Fibroblast of mammary gland (primary cell): Measurements from ENCODE around the gene TMEM233.
"Not testable (repeated sequence)": the region's sequence is repeated elsewhere in the genome, so short reads cannot be mapped to it uniquely, and the experiment has no call there.

ENCODE experiments used
- DNase-seq: peaks from one replicate; pipeline ENCODE4 v3.0.0-alpha.2; 2010; ENCODE audit warnings: low read depth
- H3K4me3 ChIP-seq: 2 replicates; pipeline ENCODE4 v1.5.1; 2011; ENCODE audit warnings: low read depth, mild to moderate bottlenecking, low read length, moderate library complexity; ENCODE audit not compliant: control insufficient read depth
- TF ChIP-seq, protein P1 (sequence below): conservative IDR thresholded peaks from 2 replicates; pipeline ENCODE4 v1.5.1; 2011; ENCODE audit warnings: low read depth, low read length, inconsistent platforms; ENCODE audit not compliant: control insufficient read depth, insufficient read depth

The TMEM233 gene

DNA sequence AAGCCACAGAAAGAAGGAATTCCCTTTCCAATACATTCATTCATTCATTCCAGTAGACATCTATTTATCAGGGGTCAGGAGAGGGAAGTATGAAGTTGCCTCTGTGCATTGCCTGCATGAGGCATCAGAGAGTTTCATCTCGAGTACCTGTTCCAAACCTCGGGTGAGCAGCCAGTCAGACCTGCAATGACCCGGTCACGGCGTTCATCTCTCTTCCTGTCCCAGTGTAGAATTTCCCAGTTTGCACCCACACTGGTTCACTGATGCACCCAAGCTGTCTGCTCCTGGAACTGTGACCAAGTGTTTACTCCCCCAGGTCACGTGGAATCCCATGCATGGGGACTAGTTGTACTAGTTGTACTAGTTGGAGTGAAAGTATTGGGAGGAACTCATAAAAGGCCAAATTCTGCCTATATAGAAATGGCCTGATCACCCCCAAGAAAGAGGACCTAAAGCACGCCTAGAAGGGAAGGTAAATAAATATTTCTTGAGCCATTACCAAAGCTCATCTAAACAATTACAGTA lies 52.0 kb downstream of the TMEM233 start:
- TF ChIP-seq, protein P1, sequence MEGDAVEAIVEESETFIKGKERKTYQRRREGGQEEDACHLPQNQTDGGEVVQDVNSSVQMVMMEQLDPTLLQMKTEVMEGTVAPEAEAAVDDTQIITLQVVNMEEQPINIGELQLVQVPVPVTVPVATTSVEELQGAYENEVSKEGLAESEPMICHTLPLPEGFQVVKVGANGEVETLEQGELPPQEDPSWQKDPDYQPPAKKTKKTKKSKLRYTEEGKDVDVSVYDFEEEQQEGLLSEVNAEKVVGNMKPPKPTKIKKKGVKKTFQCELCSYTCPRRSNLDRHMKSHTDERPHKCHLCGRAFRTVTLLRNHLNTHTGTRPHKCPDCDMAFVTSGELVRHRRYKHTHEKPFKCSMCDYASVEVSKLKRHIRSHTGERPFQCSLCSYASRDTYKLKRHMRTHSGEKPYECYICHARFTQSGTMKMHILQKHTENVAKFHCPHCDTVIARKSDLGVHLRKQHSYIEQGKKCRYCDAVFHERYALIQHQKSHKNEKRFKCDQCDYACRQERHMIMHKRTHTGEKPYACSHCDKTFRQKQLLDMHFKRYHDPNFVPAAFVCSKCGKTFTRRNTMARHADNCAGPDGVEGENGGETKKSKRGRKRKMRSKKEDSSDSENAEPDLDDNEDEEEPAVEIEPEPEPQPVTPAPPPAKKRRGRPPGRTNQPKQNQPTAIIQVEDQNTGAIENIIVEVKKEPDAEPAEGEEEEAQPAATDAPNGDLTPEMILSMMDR: no peak
- H3K4me3 ChIP-seq: no peak overlapping the region
- no peak for DNase-seq

DNA sequence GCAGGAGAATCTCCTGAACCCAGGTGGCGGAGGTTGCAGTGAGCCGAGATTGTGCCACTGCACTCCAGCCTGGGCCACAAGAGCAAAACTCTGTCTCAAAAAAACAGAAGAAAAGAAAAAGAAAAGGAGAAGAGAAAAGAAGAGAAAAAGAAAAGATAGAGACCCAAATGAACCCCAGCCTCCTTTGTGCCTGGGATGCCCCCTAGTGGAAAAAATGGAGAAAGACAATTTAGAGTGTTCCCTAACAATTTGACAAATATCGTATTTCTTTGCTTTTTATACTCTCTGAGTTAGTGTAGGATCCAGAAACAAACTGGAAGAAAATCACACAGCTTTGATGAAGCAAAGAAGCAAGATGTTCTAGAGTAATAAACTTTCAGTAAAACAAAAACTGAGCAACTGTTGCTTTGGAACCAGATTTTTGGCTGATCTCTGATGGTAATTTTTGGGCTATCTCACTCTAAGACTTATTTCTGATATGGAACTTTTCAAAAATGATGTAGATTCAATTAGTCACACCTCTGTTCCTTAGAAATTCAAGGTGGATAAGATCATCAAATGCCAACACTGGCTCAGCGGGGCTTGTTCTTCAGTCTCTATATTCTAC lies 55.7 kb downstream of the TMEM233 start:
- no peak for DNase-seq
- H3K4me3 ChIP-seq: no peak overlapping the region
- TF ChIP-seq, protein P1: peak; percentile 74

DNA sequence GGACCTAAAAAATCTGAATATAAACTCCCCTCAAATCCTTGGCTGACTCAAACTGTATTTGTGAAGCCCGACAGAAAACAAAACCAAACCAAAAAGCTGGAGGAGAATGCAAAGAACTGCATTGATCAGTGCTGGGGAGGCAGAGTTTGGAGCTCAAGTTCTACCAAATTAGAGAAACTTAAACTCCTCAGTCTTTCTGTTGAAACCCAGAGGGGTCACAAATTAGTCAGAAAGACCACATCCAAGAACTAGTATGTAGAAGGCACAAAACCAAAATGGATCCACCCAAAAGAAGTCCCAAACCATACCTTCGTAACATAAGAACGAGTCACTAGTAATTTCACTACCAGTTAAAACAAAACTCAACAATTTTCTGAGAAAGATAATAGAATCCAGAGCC lies 59.1 kb downstream of the TMEM233 start:
- TF ChIP-seq, protein P1: no peak
- no peak for DNase-seq
- no peak overlapping the region for H3K4me3 ChIP-seq

DNA sequence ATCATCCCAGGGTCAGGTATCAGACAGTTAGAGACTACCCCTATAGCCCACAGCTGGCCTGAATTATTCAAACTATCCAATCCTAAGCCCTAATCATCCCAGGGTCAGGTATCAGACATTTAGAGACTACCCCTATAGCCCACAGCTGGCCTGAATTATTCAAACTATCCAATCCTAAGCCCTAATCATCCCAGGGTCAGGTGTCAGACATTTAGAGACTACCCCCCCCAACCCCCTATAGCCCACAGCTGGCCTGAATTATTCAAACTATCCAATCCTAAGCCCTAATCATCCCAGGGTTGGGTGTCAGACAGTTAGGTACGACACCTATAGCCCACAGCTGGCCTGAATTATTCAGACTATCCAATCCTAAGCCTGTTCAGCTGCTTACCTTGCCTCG lies 63.4 kb downstream of the TMEM233 start:
- not testable (repeated sequence) for H3K4me3 ChIP-seq, DNase-seq

DNA sequence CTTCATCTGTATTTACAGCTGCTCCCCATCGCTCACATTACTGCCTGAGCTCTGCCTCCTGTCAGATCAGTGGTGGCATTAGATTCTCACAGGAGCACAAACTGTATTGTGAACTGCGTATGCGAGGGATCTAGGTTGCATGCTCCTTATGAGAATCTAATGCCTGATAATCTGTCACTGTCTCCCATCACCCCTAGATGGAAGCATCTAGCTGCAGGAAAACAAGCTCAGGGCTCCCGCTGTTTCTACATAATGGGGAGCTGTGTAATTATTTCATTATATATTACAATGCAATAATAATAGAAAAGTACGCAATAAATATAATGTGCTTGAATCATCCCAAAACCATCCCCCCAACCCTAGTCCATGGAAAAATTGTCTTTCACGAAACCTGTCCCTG lies 64.6 kb downstream of the TMEM233 start:
- H3K4me3 ChIP-seq, DNase-seq: not testable (repeated sequence)

DNA sequence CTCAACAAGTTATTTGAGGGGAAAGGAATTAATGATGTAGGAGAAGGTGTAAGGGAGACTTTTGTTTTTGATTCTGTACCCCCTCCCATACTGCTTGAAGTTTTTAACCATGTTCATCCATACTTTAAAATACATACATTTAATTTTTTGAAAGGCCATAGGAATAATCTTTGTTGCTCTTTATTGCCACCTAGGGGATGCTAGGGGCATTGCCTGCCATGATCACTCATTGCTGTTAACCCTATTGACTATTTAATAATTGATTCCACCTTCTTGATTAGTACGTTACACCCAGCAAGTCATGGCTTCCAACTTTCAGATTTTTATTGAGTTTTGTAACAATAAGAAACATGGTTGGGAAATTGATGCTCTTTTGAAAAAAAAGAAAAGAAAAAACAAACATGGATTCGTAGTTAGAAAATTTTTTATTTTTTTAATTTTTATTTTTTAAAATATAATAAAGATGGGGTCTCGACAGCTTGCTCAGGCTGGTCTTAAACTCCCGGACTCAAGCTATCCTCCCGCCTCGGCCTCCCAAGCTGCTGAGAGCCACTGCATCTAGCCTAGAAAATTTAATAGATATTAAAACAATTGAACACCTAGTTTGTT lies 65.8 kb downstream of the TMEM233 start:
- TF ChIP-seq, protein P1: peak; percentile 97
- DNase-seq: peak; percentile 35

DNA sequence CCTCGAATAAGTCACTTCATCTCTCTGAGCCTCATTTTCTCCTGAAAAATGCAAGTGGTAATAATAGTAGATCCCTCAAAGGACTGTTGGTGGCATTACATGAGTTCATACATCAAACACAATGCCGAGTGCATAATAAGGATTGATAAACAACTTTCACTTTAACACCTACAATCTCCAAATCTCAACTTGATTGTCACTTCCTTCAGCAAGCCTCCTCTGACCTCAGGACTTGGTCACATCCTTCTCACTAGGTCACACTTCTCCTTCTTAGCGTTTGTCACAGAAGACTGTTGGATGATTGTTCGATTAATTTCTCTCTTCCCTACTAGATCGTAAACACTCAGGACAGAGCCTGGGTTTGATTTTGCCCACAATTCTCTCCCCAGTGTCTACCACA lies 66.5 kb downstream of the TMEM233 start:
- no peak overlapping the region for H3K4me3 ChIP-seq
- TF ChIP-seq, protein P1: no peak
- DNase-seq: no peak

More for the DNA sequence above, 65.8 kb downstream of the TMEM233 start:
- H3K4me3 ChIP-seq: no peak overlapping the region

DNA sequence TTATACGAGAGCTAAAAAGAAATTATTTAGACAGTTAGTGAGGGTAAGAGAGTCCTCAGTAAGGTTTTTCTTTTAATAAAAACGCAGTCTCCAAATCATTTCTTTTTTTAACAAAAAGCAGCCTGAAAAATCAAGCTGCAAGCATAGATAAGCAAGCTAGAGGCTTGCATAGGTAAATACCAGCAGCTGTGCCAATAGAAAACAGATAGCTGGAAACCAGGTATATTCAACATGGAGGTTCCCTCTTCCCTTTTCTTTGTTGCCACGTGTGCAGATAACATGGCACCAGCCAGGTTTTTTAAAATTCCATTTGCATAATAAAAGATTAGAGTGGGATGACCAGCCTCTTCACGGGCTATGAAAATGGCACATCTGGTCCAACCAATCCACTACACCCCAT lies 68.3 kb downstream of the TMEM233 start:
- no peak overlapping the region for H3K4me3 ChIP-seq
- no peak for DNase-seq
- TF ChIP-seq, protein P1: no peak
